Measurements from ENCODE around the gene SRA1.
A peak's percentile ranks its signal among the peaks of the same experiment; 100 is the strongest.

The SRA1 gene

GRCh38 chr5:140569197-140569596 is 11.9 kb upstream of the SRA1 start:
- no peak for DNase-seq

GRCh38 chr5:140568443-140569063 is 11.3 kb upstream of the SRA1 start:
- DNase-seq, result no peak

- no peak for DNase-seq
Measured at GRCh38 chr5:140567871-140568270, 10.6 kb upstream of the SRA1 start.

GRCh38 chr5:140567136-140567818 is 10.0 kb upstream of the SRA1 start:
- DNase-seq, result no peak

- DNase-seq, result no peak
Measured at GRCh38 chr5:140566665-140567064, 9.4 kb upstream of the SRA1 start.

- no peak for DNase-seq
Measured at GRCh38 chr5:140565780-140566095, 8.5 kb upstream of the SRA1 start.

- DNase-seq, result no peak
Measured at GRCh38 chr5:140565024-140565779, 7.9 kb upstream of the SRA1 start.

GRCh38 chr5:140564196-140565023 is 7.1 kb upstream of the SRA1 start, which contains the start of the genes APBB3 and SLC35A4:
TSS of gene APBB3 (minus strand) at chr5:140564598. CDS start at chr5:140564245, 353 bp downstream.
TSS of gene SLC35A4 (plus strand) at chr5:140564828. CDS start at chr5:140567170, 2,342 bp downstream.
- peak; percentile 95 for DNase-seq

- no peak for DNase-seq
Measured at GRCh38 chr5:140563596-140563995, 6.3 kb upstream of the SRA1 start.

GRCh38 chr5:140561753-140562523 is 4.7 kb upstream of the SRA1 start:
- no peak for DNase-seq

GRCh38 chr5:140560227-140560626 is 3.0 kb upstream of the SRA1 start:
- no peak for DNase-seq

- no peak for DNase-seq
Measured at GRCh38 chr5:140558542-140558941, 1.3 kb upstream of the SRA1 start.

GRCh38 chr5:140557965-140558364 is 692 bp upstream of the SRA1 start:
- DNase-seq, result no peak

- no peak for DNase-seq
Measured at GRCh38 chr5:140556438-140556837, 835 bp downstream of the SRA1 start.

GRCh38 chr5:140555747-140556312 is 1.4 kb downstream of the SRA1 start:
- no peak for DNase-seq

- DNase-seq, result no peak
Measured at GRCh38 chr5:140554454-140554853, 2.8 kb downstream of the SRA1 start.

GRCh38 chr5:140553657-140554056 is 3.6 kb downstream of the SRA1 start:
- DNase-seq, result no peak

GRCh38 chr5:140551872-140552271 is 5.4 kb downstream of the SRA1 start:
- DNase-seq, result no peak

- DNase-seq, result no peak
Measured at GRCh38 chr5:140550147-140551079, 6.9 kb downstream of the SRA1 start.

- DNase-seq, result no peak
Measured at GRCh38 chr5:140549237-140550144, 7.8 kb downstream of the SRA1 start.

Measured in NCI-H1436 (cell line).